H1 (cell line): ENCODE results near the gene SNAPC2. TPM values are rescaled to one million over a fixed set of nuclear protein-coding genes. Genes with fewer than 3 reads are reported as not detected.
A peak's percentile ranks its signal among the peaks of the same experiment; 100 is the strongest.

ENCODE experiments used
- CTCF ChIA-PET: fragments of 300-600 bp; sonication (Branson Sonifier 250); formaldehyde crosslinking; loops from one replicate; lab custom pipeline; 2021; ENCODE audit not compliant: partially characterized antibody; lab: Charles Lee
- POLR2A ChIA-PET: fragments of 300-600 bp; sonication (Branson Sonifier 250); formaldehyde crosslinking; loops from one replicate; lab custom pipeline; 2021; ENCODE audit warnings: inconsistent platforms; ENCODE audit not compliant: partially characterized antibody; lab: Charles Lee
- DNase-seq, 2 experiments: peaks; one replicate each; pipeline versions ENCODE4 v3.0.0 to v3.0.0-alpha.2; 2010 to 2022; ENCODE audit warnings: low spot score in 2 of 2, low read depth in 1 of 2, mixed read lengths in 1 of 2
- FAIRE-seq: peaks from 2 replicates; lab custom pipeline; 2011; peaks lifted over from hg19 to GRCh38; lab: Jason Lieb, UNC
- H2AFZ ChIP-seq: 2 replicates; pipeline ENCODE4 v1.8.1; 2012; ENCODE audit warnings: low read length, inconsistent platforms
- H2AK5ac ChIP-seq: 2 replicates; pipeline ENCODE4 v1.6.1; 2013; ENCODE audit warnings: low read depth, low read length
- H2BK120ac ChIP-seq: replicated peaks from 2 replicates; pipeline ENCODE3; 2013; ENCODE audit warnings: low read depth, low read length, inconsistent platforms
- H2BK12ac ChIP-seq: 2 replicates; pipeline ENCODE4 v1.6.1; 2013; ENCODE audit warnings: low read depth, low read length
- H2BK15ac ChIP-seq: 2 replicates; pipeline ENCODE4 v1.6.1; 2013; ENCODE audit warnings: low read length
- H2BK20ac ChIP-seq: 2 replicates; pipeline ENCODE4 v1.6.1; 2013; ENCODE audit warnings: low read length
- H2BK5ac ChIP-seq: 2 replicates; pipeline ENCODE4 v1.6.1; 2013; ENCODE audit warnings: low read depth, low read length
- H3K14ac ChIP-seq: 2 replicates; pipeline ENCODE4 v1.6.1; 2013; ENCODE audit warnings: inconsistent platforms; ENCODE audit not compliant: insufficient read length
- H3K18ac ChIP-seq: 2 replicates; pipeline ENCODE4 v1.6.1; 2013; ENCODE audit warnings: low read length; ENCODE audit errors: extremely low read depth
- H3K23ac ChIP-seq: 2 replicates; pipeline ENCODE4 v1.6.1; 2013; ENCODE audit warnings: inconsistent platforms; ENCODE audit not compliant: insufficient read length
- H3K23me2 ChIP-seq: 2 replicates; pipeline ENCODE4 v1.6.1; 2013; ENCODE audit warnings: low read depth, low read length
- H3K27ac ChIP-seq: 2 replicates; pipeline ENCODE4 v1.6.1; 2011; ENCODE audit warnings: low read depth, low read length, inconsistent platforms
- H3K27me3 ChIP-seq, 4 experiments: replicated peaks in 1 of 4; 1 replicate in 1 of 4; 2 replicates in 3 of 4; pipeline versions ENCODE4 v1.6.1 to v1.8.1; 2011 to 2013; ENCODE audit warnings: low read length in 3 of 4, mild to moderate bottlenecking in 3 of 4, inconsistent platforms in 2 of 4, mixed read lengths in 2 of 4, moderate library complexity in 1 of 4; ENCODE audit not compliant: control insufficient read depth in 3 of 4, insufficient read depth in 3 of 4; ENCODE audit errors: extremely low read depth in 1 of 4
- H3K36me3 ChIP-seq, 4 experiments: 2 replicates each; pipeline versions ENCODE4 v1.6.1 to v1.8.1; 2011 to 2013; ENCODE audit warnings: mild to moderate bottlenecking in 4 of 4, low read length in 3 of 4, moderate library complexity in 2 of 4, control low read depth in 1 of 4, inconsistent platforms in 1 of 4; ENCODE audit not compliant: insufficient read depth in 4 of 4, control insufficient read depth in 2 of 4
- H3K4ac ChIP-seq: replicated peaks from 2 replicates; pipeline ENCODE3; 2013; ENCODE audit warnings: low read length, low read depth, mixed read lengths, inconsistent platforms; ENCODE audit not compliant: insufficient read length
- H3K4me1 ChIP-seq, 4 experiments: replicated peaks in 1 of 4; 1 replicate in 1 of 4; 2 replicates in 3 of 4; pipeline versions ENCODE4 v1.6.1 to v1.8.1; 2011 to 2013; ENCODE audit warnings: low read length in 3 of 4, inconsistent platforms in 2 of 4, mixed read lengths in 1 of 4; ENCODE audit not compliant: insufficient read depth in 4 of 4, control insufficient read depth in 3 of 4
- H3K4me2 ChIP-seq, 2 experiments: 2 replicates each; pipeline versions ENCODE4 v1.6.1 to v1.8.1; 2011 to 2013; ENCODE audit warnings: low read depth in 2 of 2, low read length in 2 of 2, control low read depth in 1 of 2, inconsistent platforms in 1 of 2, mild to moderate bottlenecking in 1 of 2; ENCODE audit not compliant: insufficient read depth in 1 of 2
- H3K4me3 ChIP-seq, 4 experiments: fragments of 200-600, 300-600 bp in 1 of 4; sonication (generic), shearing (Covaris generic), sonication (Bioruptor Twin) in 1 of 4; 2 replicates each; pipeline versions ENCODE4 v1.5.1 to v1.8.1; 2011 to 2016; ENCODE audit warnings: low read length in 4 of 4, low read depth in 3 of 4, control low read depth in 2 of 4, inconsistent platforms in 2 of 4, mild to moderate bottlenecking in 2 of 4, mixed read lengths in 1 of 4, moderate library complexity in 1 of 4; ENCODE audit not compliant: insufficient read depth in 2 of 4; ENCODE audit errors: extremely low read depth in 1 of 4
- H3K56ac ChIP-seq: replicated peaks from 2 replicates; pipeline ENCODE3; 2013; ENCODE audit warnings: low read depth, mild to moderate bottlenecking, mixed read lengths, low read length, inconsistent platforms; ENCODE audit not compliant: insufficient read length
- H3K79me1 ChIP-seq: 2 replicates; pipeline ENCODE4 v1.6.1; 2013; ENCODE audit warnings: low read depth, low read length, control low read depth
- H3K79me2 ChIP-seq, 2 experiments: 2 replicates each; pipeline versions ENCODE4 v1.6.1 to v1.8.1; 2012 to 2013; ENCODE audit warnings: low read length in 2 of 2, mild to moderate bottlenecking in 2 of 2, inconsistent platforms in 1 of 2; ENCODE audit not compliant: insufficient read depth in 2 of 2, control insufficient read depth in 1 of 2
- H3K9ac ChIP-seq, 4 experiments: replicated peaks in 1 of 4; 1 replicate in 1 of 4; 2 replicates in 3 of 4; pipeline versions ENCODE4 v1.6.1 to v1.8.1; 2011 to 2013; ENCODE audit warnings: low read depth in 3 of 4, low read length in 3 of 4, control low read depth in 2 of 4, mild to moderate bottlenecking in 2 of 4, moderate library complexity in 2 of 4, inconsistent platforms in 1 of 4; ENCODE audit errors: extremely low read depth in 1 of 4
- H3K9me3 ChIP-seq, 2 experiments: 2 replicates each; pipeline versions ENCODE4 v1.6.1 to v1.8.1; 2012 to 2013; ENCODE audit warnings: mild to moderate bottlenecking in 2 of 2, moderate library complexity in 2 of 2, control low read depth in 1 of 2, inconsistent platforms in 1 of 2, low read depth in 1 of 2, low read length in 1 of 2, mixed read lengths in 1 of 2; ENCODE audit not compliant: insufficient read depth in 2 of 2
- H4K20me1 ChIP-seq, 2 experiments: replicated peaks in 1 of 2; 2 replicates each; pipeline versions ENCODE3 to v1.8.1; 2011 to 2013; ENCODE audit warnings: inconsistent platforms in 2 of 2, low read length in 2 of 2, mild to moderate bottlenecking in 1 of 2; ENCODE audit not compliant: insufficient read depth in 2 of 2, control insufficient read depth in 1 of 2
- H4K5ac ChIP-seq: 2 replicates; pipeline ENCODE4 v1.6.1; 2013; ENCODE audit warnings: low read length, low read depth, mixed read lengths, inconsistent platforms; ENCODE audit not compliant: insufficient read length
- H4K8ac ChIP-seq: 2 replicates; pipeline ENCODE4 v1.8.0; 2013; ENCODE audit warnings: mild to moderate bottlenecking, moderate library complexity, low read length, inconsistent platforms; ENCODE audit not compliant: insufficient read depth; ENCODE audit errors: extremely low read depth
- H4K91ac ChIP-seq: replicated peaks from 2 replicates; pipeline ENCODE3; 2013; ENCODE audit warnings: low read length, mixed read lengths, inconsistent platforms; ENCODE audit not compliant: insufficient read length
- CBX5 ChIP-seq: fragments of 300-800, 300-1000 bp; sonication (generic); IDR thresholded peaks from 2 replicates; pipeline ENCODE4 v1.7.1; 2016; ENCODE audit warnings: antibody characterized with exemption, low read length, low read depth
- GABPA ChIP-seq: IDR thresholded peaks from 2 replicates; pipeline ENCODE4 v1.6.1; 2011; ENCODE audit warnings: mild to moderate bottlenecking, low read length, moderate library complexity, borderline replicate concordance; ENCODE audit not compliant: insufficient read depth
- GTF2F1 ChIP-seq: IDR thresholded peaks from 2 replicates; pipeline ENCODE4 v1.6.1; 2012; ENCODE audit warnings: low read depth, low read length, improper control_type of control experiment, borderline replicate concordance
- JUN ChIP-seq: IDR thresholded peaks from 2 replicates; pipeline ENCODE4 v1.6.1; 2011; ENCODE audit warnings: low read depth, mild to moderate bottlenecking, improper control_type of control experiment, low read length
- RFX5 ChIP-seq: IDR thresholded peaks from 2 replicates; pipeline ENCODE4 v1.6.1; 2011; ENCODE audit warnings: low read depth, low read length, improper control_type of control experiment, borderline replicate concordance
- RNF2 ChIP-seq: fragments of 200-900, 300-1000 bp; sonication (generic); IDR thresholded peaks from 2 replicates; pipeline ENCODE4 v1.7.1; 2016; ENCODE audit warnings: borderline replicate concordance, low read depth, mild to moderate bottlenecking, antibody characterized with exemption, low read length; ENCODE audit not compliant: poor library complexity, severe bottlenecking; ENCODE audit errors: missing control alignments
- RXRA ChIP-seq: IDR thresholded peaks from 2 replicates; pipeline ENCODE4 v1.6.1; 2011; ENCODE audit warnings: low read depth, mild to moderate bottlenecking, low read length, moderate library complexity; ENCODE audit not compliant: insufficient read depth
- TAF1 ChIP-seq: IDR thresholded peaks from 2 replicates; pipeline ENCODE4 v1.6.1; 2011; ENCODE audit warnings: mild to moderate bottlenecking, low read depth, low read length
- WGBS, 2 experiments: shearing (Covaris generic) in 1 of 2; methylation state at CpG; one replicate each; pipeline versions ENCODE4 v1.1.6 to v1.1.7; 2013 to 2015; ENCODE audit warnings: low lambda C conversion rate in 2 of 2, mixed read lengths in 2 of 2, inconsistent platforms in 1 of 2, low coverage in 1 of 2, missing lambda C conversion rate in 1 of 2; ENCODE audit not compliant: insufficient replicate concordance in 2 of 2, insufficient coverage in 1 of 2, insufficient read length in 1 of 2; ENCODE audit errors: extremely low coverage in 1 of 2, missing lambda C conversion rate in 1 of 2; 5-methylcytosine and 5-hydroxymethylcytosine counted together
- polyA plus RNA-seq, 7 experiments: library from polyadenylated mRNA; depleted of rRNA in 3 of 7; stranded (reverse) in 5 of 7; unstranded in 2 of 7; fragments of >200 nt in 5 of 7; fragments of 200-250 nt in 2 of 7; gene quantifications; 1 replicate in 5 of 7; 2 replicates in 1 of 7; 4 replicates in 1 of 7; pipeline versions ENCODE4 v1.2.1 to v1.2.3, GENCODE V29; 2011 to 2013; ENCODE audit warnings: missing spikeins in 2 of 7, mixed read lengths in 2 of 7
- total RNA-seq: library from RNA; stranded (reverse); fragmentation: NEBNext Ultra II Directional; extraction: Animal tissue kit (Norgen Biotek cat#: 25700); gene quantifications from 2 replicates; pipeline ENCODE4 v1.2.1, GENCODE V29; 2021
- TF ChIP-seq, protein P1 (sequence below): IDR thresholded peaks from 2 replicates; pipeline ENCODE4 v1.6.1; 2011; ENCODE audit warnings: low read depth, mild to moderate bottlenecking, low read length; ENCODE audit not compliant: insufficient read depth

The SNAPC2 gene
- total and polyA plus RNA-seq, 2 of the 8 experiments (the other 6 are each of a cell fraction or from before 2014, with no cell fraction given): 18.2 to 20.3 TPM

DNA sequence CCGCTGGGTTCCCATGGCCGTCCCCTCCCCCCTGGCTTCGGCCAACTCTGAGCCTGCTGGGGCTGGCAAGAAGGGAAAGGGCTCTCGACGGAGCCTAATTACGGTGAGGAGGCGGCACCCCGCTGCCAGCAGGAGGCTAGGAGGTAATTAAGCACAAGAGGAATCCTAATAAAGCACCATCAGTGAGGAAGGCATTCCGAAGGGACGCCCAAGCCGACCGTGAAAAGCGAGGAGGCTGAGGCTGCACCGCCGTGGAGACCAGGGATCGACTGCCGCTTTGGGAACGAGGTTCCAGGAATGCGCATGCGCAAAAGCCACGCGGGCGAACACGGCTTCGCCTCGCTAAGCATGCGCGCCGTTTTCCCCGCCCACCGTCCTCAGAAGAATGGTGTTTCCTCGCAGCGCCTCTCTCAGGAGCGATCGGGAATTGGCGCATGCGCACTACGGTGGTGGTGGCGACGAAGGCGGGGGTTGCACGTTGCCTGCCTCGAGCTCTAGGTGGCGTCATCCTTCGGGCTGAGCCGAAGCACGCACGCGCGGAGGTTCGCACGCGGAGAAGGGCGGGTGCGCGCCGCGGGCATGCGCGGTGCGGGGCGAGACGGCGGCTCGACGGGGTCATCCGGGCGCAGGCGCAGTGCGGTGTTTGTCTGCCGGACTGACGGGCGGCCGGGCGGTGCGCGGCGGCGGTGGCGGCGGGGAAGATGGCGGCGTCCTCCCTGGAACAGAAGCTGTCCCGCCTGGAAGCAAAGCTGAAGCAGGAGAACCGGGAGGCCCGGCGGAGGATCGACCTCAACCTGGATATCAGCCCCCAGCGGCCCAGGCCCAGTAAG, 16.7 kb upstream of the SNAPC2 start, which contains the start of gene MAP2K7:
Gene MAP2K7, plus strand, starts transcription at position 634 of the 830 bp plus-strand sequence. Its CDS starts 68 bp downstream, at position 702.
- 0 out of 2 replicates have a peak within 1 kb of the TSS, but pooled peaks have one; percentile 48 for H2BK15ac ChIP-seq
- peak within 1 kb of the TSS; percentile 97 for H4K5ac ChIP-seq
- peak within 1 kb of the TSS; percentile 45 to 91 (median 82) for H3K4me3 ChIP-seq
- peaks cover 0 to 13% (median 7%) of the 10 kb centered on the region in 4 experiments; a peak in 5 of 7 replicates for H3K4me1 ChIP-seq
- peak within 1 kb of the TSS; percentile 49 to 64 (median 62) for H3K9ac ChIP-seq
- H3K18ac ChIP-seq: peak within 1 kb of the TSS; percentile 86
- H2BK12ac ChIP-seq: 0 out of 2 replicates have a peak within 1 kb of the TSS, but pooled peaks have one; percentile 62
- CTCF ChIA-PET: interaction anchor here (0.5 to 4.9 kb wide), 17 partner anchors 11 to 273 kb away, joined by 3 to 14 read pairs (median 4); partner anchors contain the start of genes PRR36 and TGFBR3L
- peaks cover 0 to 22% of the 10 kb centered on the region in 2 experiments; a peak in 2 of 4 replicates for H3K79me2 ChIP-seq
- FAIRE-seq (peak; percentile 89), DNase-seq (peak; percentile 100)
- H4K20me1 ChIP-seq: peaks cover 3 to 10% of the 10 kb centered on the region in 2 experiments
- H3K56ac ChIP-seq: peak within 1 kb of the TSS; percentile 92
- peaks cover 9% of the 10 kb centered on the region for H3K79me1 ChIP-seq
- H2BK120ac ChIP-seq: no peak within 1 kb of the TSS
- peak within 1 kb of the TSS; percentile 97 for H4K8ac ChIP-seq
- no peak within 1 kb of the TSS for H3K14ac ChIP-seq
- no peak within 1 kb of the TSS for H2AFZ ChIP-seq
- H4K91ac ChIP-seq: peak within 1 kb of the TSS; percentile 90
- no peaks in the 10 kb centered on the region; a peak in 2 of 8 replicates for H3K36me3 ChIP-seq
- no peak within 1 kb of the TSS for H2BK20ac ChIP-seq
- no peak within 1 kb of the TSS for H3K23ac ChIP-seq
- H3K27ac ChIP-seq: peak within 1 kb of the TSS; percentile 74; the same call in 1 of the 2 replicates
- POLR2A ChIA-PET: interaction anchor here (0.7 to 5.0 kb wide), 13 partner anchors 9 to 46 kb away, joined by 3 to 22 read pairs (median 4); partner anchors contain the start of genes LRRC8E, SNAPC2 and TGFBR3L
- H3K4me2 ChIP-seq: peak within 1 kb of the TSS; percentile 90 to 97
- H2AK5ac ChIP-seq: peak within 1 kb of the TSS; percentile 82; the same call in 1 of the 2 replicates
- H3K4ac ChIP-seq: peak within 1 kb of the TSS; percentile 92
- peak within 1 kb of the TSS; percentile 95 for H2BK5ac ChIP-seq
- H3K23me2 ChIP-seq: peaks cover 13% of the 10 kb centered on the region
- WGBS, 2 experiments: 2% methylated on average over 69 of the region's 89 CpGs; no CpG with 5 or more reads in 1 of the 2 experiments
- no peaks in the 10 kb centered on the region for H3K27me3 ChIP-seq
- H3K9me3 ChIP-seq: no peaks in the 10 kb centered on the region
- TF ChIP-seq TAF1 (peak; percentile 87), GABPA (no peak), GTF2F1 (0 out of 2 replicates have a peak, but pooled peaks have one; percentile 57), RXRA (no peak), JUN (no peak), RFX5 (no peak), CBX5 (no peak), RNF2 (no peak)
- TF ChIP-seq, protein P1, sequence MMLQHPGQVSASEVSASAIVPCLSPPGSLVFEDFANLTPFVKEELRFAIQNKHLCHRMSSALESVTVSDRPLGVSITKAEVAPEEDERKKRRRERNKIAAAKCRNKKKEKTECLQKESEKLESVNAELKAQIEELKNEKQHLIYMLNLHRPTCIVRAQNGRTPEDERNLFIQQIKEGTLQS: no peak
